Measurements from ENCODE around the gene MCF2L2.
"Not testable (repeated sequence)": the region's sequence is repeated elsewhere in the genome, so short reads cannot be mapped to it uniquely, and the experiment has no call there.

Gene MCF2L2

DNA sequence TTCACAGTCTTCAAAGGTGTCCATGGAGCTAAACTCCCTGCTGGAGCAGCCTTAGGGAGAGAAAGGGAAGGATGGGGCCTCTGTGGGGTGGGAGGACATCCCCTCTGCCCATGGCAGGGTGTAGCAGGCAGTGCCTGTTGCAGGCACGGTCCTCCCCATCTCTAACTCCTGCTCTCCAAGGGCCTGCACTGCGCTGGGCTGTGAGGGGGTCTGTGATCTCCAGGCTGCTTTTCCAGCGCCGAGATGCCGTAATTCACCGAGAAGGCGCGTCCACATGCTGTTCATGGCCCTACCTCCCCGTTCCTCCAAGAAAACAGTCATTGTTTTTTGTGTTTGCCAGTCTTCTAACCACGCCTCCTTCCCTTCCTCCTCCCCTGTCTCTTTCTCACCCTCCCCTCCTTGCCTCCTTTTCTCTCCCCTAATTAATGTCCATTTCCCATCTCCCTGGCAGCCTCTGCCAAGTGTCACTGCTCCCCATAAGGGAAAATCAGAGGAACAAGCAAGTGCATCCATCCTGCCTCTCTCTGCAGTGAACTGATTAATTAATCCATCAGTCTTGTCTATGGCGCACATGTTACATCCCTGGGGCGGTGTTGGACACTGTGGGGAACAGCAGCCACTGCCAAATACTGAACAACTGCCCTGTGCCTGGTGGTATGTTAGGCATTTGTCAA, 248.2 kb downstream of the MCF2L2 start:
- Histone ChIP-seq H4K20me1 (ENCODE audit: insufficient read depth) (no peaks in the 10 kb centered on the region), H2AFZ (ENCODE audit: low read depth) (no peak overlapping the region), H3K79me2 (ENCODE audit: insufficient read depth, low read depth) (no peaks in the 10 kb centered on the region), H3K36me3 (ENCODE audit: insufficient read depth) (no peaks in the 10 kb centered on the region), H3K4me2 (no peak overlapping the region), H3K27ac (no peak overlapping the region), H3K4me1 (ENCODE audit: low read depth, poor library complexity, severe bottlenecking) (no peaks in the 10 kb centered on the region), H3K27me3 (ENCODE audit: insufficient read depth, low read depth) (no peaks in the 10 kb centered on the region), H3K9ac (no peak overlapping the region), H3K4me3 (IDR thresholded peaks at IDR 0.05; ENCODE audit: insufficient read depth, low read depth, low read length) (no peak overlapping the region)
- TF ChIP-seq, protein P1, sequence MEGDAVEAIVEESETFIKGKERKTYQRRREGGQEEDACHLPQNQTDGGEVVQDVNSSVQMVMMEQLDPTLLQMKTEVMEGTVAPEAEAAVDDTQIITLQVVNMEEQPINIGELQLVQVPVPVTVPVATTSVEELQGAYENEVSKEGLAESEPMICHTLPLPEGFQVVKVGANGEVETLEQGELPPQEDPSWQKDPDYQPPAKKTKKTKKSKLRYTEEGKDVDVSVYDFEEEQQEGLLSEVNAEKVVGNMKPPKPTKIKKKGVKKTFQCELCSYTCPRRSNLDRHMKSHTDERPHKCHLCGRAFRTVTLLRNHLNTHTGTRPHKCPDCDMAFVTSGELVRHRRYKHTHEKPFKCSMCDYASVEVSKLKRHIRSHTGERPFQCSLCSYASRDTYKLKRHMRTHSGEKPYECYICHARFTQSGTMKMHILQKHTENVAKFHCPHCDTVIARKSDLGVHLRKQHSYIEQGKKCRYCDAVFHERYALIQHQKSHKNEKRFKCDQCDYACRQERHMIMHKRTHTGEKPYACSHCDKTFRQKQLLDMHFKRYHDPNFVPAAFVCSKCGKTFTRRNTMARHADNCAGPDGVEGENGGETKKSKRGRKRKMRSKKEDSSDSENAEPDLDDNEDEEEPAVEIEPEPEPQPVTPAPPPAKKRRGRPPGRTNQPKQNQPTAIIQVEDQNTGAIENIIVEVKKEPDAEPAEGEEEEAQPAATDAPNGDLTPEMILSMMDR (conservative IDR thresholded peaks at IDR 0.05; ENCODE audit: low read depth, low read length), result no peak

DNA sequence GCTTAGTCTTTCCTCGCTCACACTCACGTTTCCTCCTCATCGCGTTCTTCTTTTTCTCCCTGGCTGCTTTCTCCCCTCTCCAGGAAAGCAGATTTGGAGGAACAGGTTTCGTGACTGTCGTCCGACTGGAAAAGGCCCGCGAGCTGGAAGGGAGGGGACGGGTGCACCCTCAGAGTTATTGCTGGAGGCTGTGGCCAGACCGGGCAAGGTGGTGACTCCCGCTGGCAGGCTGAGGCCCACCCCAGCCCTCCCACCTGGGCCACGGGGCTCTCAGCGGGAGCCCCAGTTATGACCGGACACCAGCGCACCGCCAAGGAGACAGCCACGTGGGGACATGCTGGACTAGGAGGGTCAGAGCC, 248.9 kb downstream of the MCF2L2 start:
- not testable (repeated sequence) for H2AFZ ChIP-seq (ENCODE audit: low read depth); H3K4me2 ChIP-seq; H3K9ac ChIP-seq; H3K36me3 ChIP-seq (ENCODE audit: insufficient read depth); H3K4me3 ChIP-seq (IDR thresholded peaks at IDR 0.05; ENCODE audit: insufficient read depth, low read depth, low read length); H3K27me3 ChIP-seq (ENCODE audit: insufficient read depth, low read depth); H3K27ac ChIP-seq; H3K4me1 ChIP-seq (ENCODE audit: low read depth, poor library complexity, severe bottlenecking); H3K79me2 ChIP-seq (ENCODE audit: insufficient read depth, low read depth); H4K20me1 ChIP-seq (ENCODE audit: insufficient read depth)

DNA sequence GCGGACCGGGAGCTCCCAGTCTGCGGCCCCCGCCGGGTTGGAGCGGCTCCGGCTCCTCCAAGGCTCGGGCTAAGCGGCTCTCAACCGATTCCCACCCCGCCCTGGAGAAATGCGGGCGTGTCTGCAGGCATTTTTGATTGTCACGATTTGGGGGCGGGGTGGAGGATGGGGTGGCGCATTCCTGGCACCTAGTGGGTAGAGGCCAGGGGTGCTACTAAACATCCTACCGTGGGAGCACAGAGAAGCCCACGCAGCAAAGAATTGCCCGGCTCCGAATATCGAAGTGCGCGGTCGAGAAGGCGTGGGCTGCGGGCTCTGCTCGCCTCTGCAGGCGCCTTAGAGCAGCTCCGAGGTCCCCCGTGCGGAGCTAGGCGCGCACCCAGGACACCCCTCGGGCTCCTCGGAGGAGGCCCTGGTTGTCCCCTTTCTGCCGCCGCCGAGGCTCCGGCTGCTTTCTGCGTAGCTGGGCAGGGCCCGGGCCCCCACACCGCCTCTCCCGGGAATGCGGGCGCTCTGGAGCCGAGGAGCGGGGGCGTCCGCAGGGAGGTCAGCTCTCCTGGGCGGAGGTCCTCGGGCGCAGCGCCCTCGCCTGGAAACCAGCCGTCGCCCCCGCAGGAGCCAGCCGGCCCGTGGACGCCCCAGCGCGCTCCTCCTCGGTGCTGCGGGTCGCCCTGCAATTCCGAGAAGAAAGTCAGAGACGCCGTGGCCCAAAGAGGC, 249.4 kb downstream of the MCF2L2 start:
- H3K4me3 ChIP-seq (IDR thresholded peaks at IDR 0.05; ENCODE audit: insufficient read depth, low read depth, low read length), result no peak overlapping the region
- H3K27ac ChIP-seq, result no peak overlapping the region
- no peaks in the 10 kb centered on the region for H3K79me2 ChIP-seq (ENCODE audit: insufficient read depth, low read depth)
- H4K20me1 ChIP-seq (ENCODE audit: insufficient read depth), result no peaks in the 10 kb centered on the region
- no peaks in the 10 kb centered on the region for H3K36me3 ChIP-seq (ENCODE audit: insufficient read depth)
- no peaks in the 10 kb centered on the region for H3K4me1 ChIP-seq (ENCODE audit: low read depth, poor library complexity, severe bottlenecking)
- no peak overlapping the region for H2AFZ ChIP-seq (ENCODE audit: low read depth)
- no peaks in the 10 kb centered on the region for H3K27me3 ChIP-seq (ENCODE audit: insufficient read depth, low read depth)
- no peak overlapping the region for H3K4me2 ChIP-seq
- TF ChIP-seq, protein P1 (conservative IDR thresholded peaks at IDR 0.05; ENCODE audit: low read depth, low read length), result no peak
- no peak overlapping the region for H3K9ac ChIP-seq

DNA sequence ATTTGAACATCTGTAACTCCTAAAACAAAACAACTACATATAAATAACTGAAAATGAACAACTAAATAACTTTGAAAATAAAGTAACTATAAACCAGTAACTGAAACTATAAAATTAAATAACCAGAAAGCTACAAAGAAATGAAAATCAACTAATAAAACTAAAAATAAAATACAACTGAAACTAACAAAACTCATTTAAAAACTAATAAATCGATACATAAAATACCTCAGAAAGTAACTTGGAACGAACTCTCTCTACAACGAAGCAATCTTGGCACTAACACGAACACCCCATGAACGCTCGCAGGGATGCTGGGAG, 249.9 kb downstream of the MCF2L2 start:
- no peak overlapping the region for H3K27ac ChIP-seq
- no peak overlapping the region for H3K9ac ChIP-seq
- no peaks in the 10 kb centered on the region for H3K36me3 ChIP-seq (ENCODE audit: insufficient read depth)
- no peaks in the 10 kb centered on the region for H3K4me1 ChIP-seq (ENCODE audit: low read depth, poor library complexity, severe bottlenecking)
- TF ChIP-seq, protein P1 (conservative IDR thresholded peaks at IDR 0.05; ENCODE audit: low read depth, low read length), result no peak
- no peaks in the 10 kb centered on the region for H3K27me3 ChIP-seq (ENCODE audit: insufficient read depth, low read depth)
- no peaks in the 10 kb centered on the region for H4K20me1 ChIP-seq (ENCODE audit: insufficient read depth)
- no peak overlapping the region for H3K4me3 ChIP-seq (IDR thresholded peaks at IDR 0.05; ENCODE audit: insufficient read depth, low read depth, low read length)
- no peak overlapping the region for H2AFZ ChIP-seq (ENCODE audit: low read depth)
- H3K4me2 ChIP-seq, result no peak overlapping the region
- H3K79me2 ChIP-seq (ENCODE audit: insufficient read depth, low read depth), result no peaks in the 10 kb centered on the region

DNA sequence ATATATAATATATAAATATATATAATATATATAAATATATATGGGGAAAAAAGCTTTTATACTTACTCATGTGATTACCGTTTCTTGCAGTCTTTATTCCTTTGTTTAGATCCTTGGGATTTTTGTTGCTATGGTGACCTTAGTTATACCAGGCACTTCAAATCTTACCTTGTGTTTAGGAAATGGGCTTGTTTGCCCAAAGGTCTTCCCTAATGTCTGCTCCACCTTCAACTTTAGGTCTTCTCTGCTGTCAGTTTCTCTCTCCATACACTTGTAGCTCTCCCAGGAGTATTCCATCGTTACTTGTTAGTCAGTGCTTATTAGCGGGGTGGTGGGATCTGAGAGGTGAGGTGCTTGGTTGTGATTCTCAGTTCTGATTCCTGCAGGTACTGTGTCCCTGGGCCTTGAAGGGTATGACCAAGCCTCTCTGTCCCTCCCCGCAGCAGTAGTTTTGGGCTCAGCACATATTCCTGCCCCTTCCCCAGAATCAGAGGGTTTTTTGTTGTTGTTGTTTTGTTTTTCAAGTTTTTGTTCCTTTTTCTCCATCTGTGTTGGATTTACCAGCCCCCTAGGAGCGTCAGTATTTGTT, 256.3 kb downstream of the MCF2L2 start:
- no peak overlapping the region for H3K27ac ChIP-seq
- H3K27me3 ChIP-seq (ENCODE audit: insufficient read depth, low read depth), result no peaks in the 10 kb centered on the region
- no peak overlapping the region for H3K4me2 ChIP-seq
- no peaks in the 10 kb centered on the region for H3K36me3 ChIP-seq (ENCODE audit: insufficient read depth)
- no peaks in the 10 kb centered on the region for H3K79me2 ChIP-seq (ENCODE audit: insufficient read depth, low read depth)
- H3K9ac ChIP-seq, result no peak overlapping the region
- TF ChIP-seq, protein P1 (conservative IDR thresholded peaks at IDR 0.05; ENCODE audit: low read depth, low read length), result no peak
- no peak overlapping the region for H3K4me3 ChIP-seq (IDR thresholded peaks at IDR 0.05; ENCODE audit: insufficient read depth, low read depth, low read length)
- no peaks in the 10 kb centered on the region for H3K4me1 ChIP-seq (ENCODE audit: low read depth, poor library complexity, severe bottlenecking)
- no peaks in the 10 kb centered on the region for H4K20me1 ChIP-seq (ENCODE audit: insufficient read depth)
- no peak overlapping the region for H2AFZ ChIP-seq (ENCODE audit: low read depth)

DNA sequence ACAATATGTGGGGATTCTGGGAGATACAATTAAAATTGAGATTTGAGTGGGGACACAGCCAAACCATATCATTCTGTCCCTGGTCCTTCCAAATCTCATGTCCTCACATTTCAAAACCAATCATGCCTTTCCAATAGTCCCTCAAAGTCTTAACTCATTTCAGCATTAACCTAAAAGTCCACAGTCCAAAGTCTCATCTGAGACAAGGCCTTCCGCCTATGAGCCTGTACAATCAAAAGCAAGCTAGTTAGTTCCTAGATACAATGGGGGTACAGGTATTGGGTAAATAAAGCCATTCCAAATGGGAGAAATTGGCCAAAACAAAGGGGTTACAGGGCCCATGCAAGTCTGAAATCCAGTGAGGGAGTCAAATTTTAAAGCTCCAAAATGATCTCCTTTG, 260.4 kb downstream of the MCF2L2 start:
- H4K20me1 ChIP-seq (ENCODE audit: insufficient read depth); H3K36me3 ChIP-seq (ENCODE audit: insufficient read depth); H3K27me3 ChIP-seq (ENCODE audit: insufficient read depth, low read depth); H3K27ac ChIP-seq; H3K4me3 ChIP-seq (IDR thresholded peaks at IDR 0.05; ENCODE audit: insufficient read depth, low read depth, low read length); H3K9ac ChIP-seq; H3K4me2 ChIP-seq; H3K4me1 ChIP-seq (ENCODE audit: low read depth, poor library complexity, severe bottlenecking); H3K79me2 ChIP-seq (ENCODE audit: insufficient read depth, low read depth); H2AFZ ChIP-seq (ENCODE audit: low read depth): not testable (repeated sequence)
